Endothelial cell of umbilical vein (primary cell): ENCODE results near the gene TMEM95. TPM values are rescaled to one million over a fixed set of nuclear protein-coding genes. Genes with fewer than 3 reads are reported as not detected.

Experiments used
- BruUV-seq: library from RNA; stranded (reverse); fragments of 400-500 nt; replicated peaks from 2 replicates; lab custom pipeline; 2021; lab: Mats Ljungman, UMichigan
- CTCF ChIA-PET: fragments of 300-600, 350-600 bp; sonication (Branson Sonifier 250); formaldehyde crosslinking; loops from one replicate; lab custom pipeline; 2021; ENCODE audit warnings: antibody characterized with exemption, inconsistent platforms; lab: Charles Lee
- POLR2A ChIA-PET: fragments of 300-600, 350-600 bp; sonication (Branson Sonifier 250); formaldehyde crosslinking; loops from one replicate; lab custom pipeline; 2021; ENCODE audit warnings: antibody characterized with exemption, inconsistent platforms; lab: Charles Lee
- DNase-seq: peaks from one replicate; pipeline ENCODE4 v3.0.0-alpha.2; 2011; ENCODE audit warnings: low read depth, low spot score
- FAIRE-seq: peaks from 2 replicates; lab custom pipeline; 2011; peaks lifted over from hg19 to GRCh38; lab: Jason Lieb, UNC
- H2AFZ ChIP-seq: 2 replicates; pipeline ENCODE4 v1.6.0; 2012; ENCODE audit warnings: low read depth, low read length, control low read depth, inconsistent platforms
- H3K27ac ChIP-seq: 2 replicates; pipeline ENCODE4 v1.5.1; 2011; ENCODE audit warnings: low read depth, mild to moderate bottlenecking, control low read depth, low read length, moderate library complexity; ENCODE audit not compliant: insufficient read depth
- H3K27me3 ChIP-seq, 2 experiments: 2 replicates each; pipeline versions ENCODE4 v1.6.0 to v1.6.1; 2011; ENCODE audit warnings: low read length in 2 of 2, mixed read lengths in 1 of 2; ENCODE audit not compliant: control insufficient read depth in 2 of 2, insufficient read depth in 2 of 2
- H3K36me3 ChIP-seq, 2 experiments: 2 replicates in 1 of 2; 3 replicates in 1 of 2; pipeline ENCODE4 v1.5.1; 2011; ENCODE audit warnings: low read length in 2 of 2, mild to moderate bottlenecking in 1 of 2, moderate library complexity in 1 of 2; ENCODE audit not compliant: control insufficient read depth in 2 of 2, insufficient read depth in 2 of 2; ENCODE audit errors: extremely low read depth in 1 of 2
- H3K4me1 ChIP-seq: 3 replicates; pipeline ENCODE4 v1.5.1; 2011; ENCODE audit warnings: mild to moderate bottlenecking, low read length; ENCODE audit not compliant: control insufficient read depth, insufficient read depth; ENCODE audit errors: extremely low read depth
- H3K4me2 ChIP-seq: 2 replicates; pipeline ENCODE4 v1.6.1; 2011; ENCODE audit warnings: low read length, control low read depth, mixed read lengths; ENCODE audit not compliant: insufficient read depth
- H3K4me3 ChIP-seq, 3 experiments: fragments of 200-600 bp in 1 of 3; sonication (generic), shearing (Covaris generic) in 1 of 3; replicated peaks in 1 of 3; 2 replicates each; pipeline ENCODE4 v1.5.1; 2011 to 2016; ENCODE audit warnings: control low read depth in 3 of 3, low read length in 3 of 3, mild to moderate bottlenecking in 2 of 3, inconsistent platforms in 1 of 3, low read depth in 1 of 3, moderate library complexity in 1 of 3; ENCODE audit not compliant: insufficient read depth in 1 of 3
- H3K79me2 ChIP-seq: 2 replicates; pipeline ENCODE4 v1.6.0; 2012; ENCODE audit warnings: low read length, inconsistent platforms; ENCODE audit not compliant: control insufficient read depth, insufficient read depth
- H3K9ac ChIP-seq: replicated peaks from 2 replicates; pipeline ENCODE3; 2011; ENCODE audit warnings: low read length, control low read depth; ENCODE audit not compliant: insufficient read depth; ENCODE audit errors: extremely low read depth
- H3K9me1 ChIP-seq: replicated peaks from 3 replicates; pipeline ENCODE4 v1.6.0; 2011; ENCODE audit warnings: mild to moderate bottlenecking, low read length; ENCODE audit not compliant: control insufficient read depth, insufficient read depth; ENCODE audit errors: extremely low read depth
- H3K9me3 ChIP-seq: replicated peaks from 2 replicates; pipeline ENCODE4 v1.5.1; 2012; ENCODE audit warnings: low read length, inconsistent platforms; ENCODE audit not compliant: control insufficient read depth, insufficient read depth
- H4K20me1 ChIP-seq: replicated peaks from 2 replicates; pipeline ENCODE3; 2011; ENCODE audit warnings: mild to moderate bottlenecking, low read length; ENCODE audit not compliant: control insufficient read depth, insufficient read depth; ENCODE audit errors: extremely low read depth
- EZH2 ChIP-seq: IDR thresholded peaks from 2 replicates; pipeline ENCODE4 v1.6.1; 2012; ENCODE audit warnings: borderline replicate concordance, low read depth, mild to moderate bottlenecking, moderate library complexity, low read length, inconsistent platforms; ENCODE audit not compliant: severe bottlenecking
- FOS ChIP-seq: IDR thresholded peaks from 2 replicates; pipeline ENCODE4 v1.6.1; 2011; ENCODE audit warnings: mild to moderate bottlenecking, low read length, moderate library complexity, borderline replicate concordance; ENCODE audit not compliant: insufficient read depth
- GATA2 ChIP-seq: IDR thresholded peaks from 2 replicates; pipeline ENCODE4 v1.7.0; 2011; ENCODE audit warnings: low read depth, mild to moderate bottlenecking, moderate library complexity, mixed read lengths, low read length; ENCODE audit not compliant: insufficient read length, insufficient read depth
- JUN ChIP-seq: IDR thresholded peaks from 2 replicates; pipeline ENCODE4 v1.6.1; 2011; ENCODE audit warnings: borderline replicate concordance, low read depth; ENCODE audit not compliant: insufficient read length, insufficient read depth
- MYC ChIP-seq: IDR thresholded peaks from one replicate; pipeline ENCODE4 v1.6.1; 2011; ENCODE audit warnings: mild to moderate bottlenecking, low read depth, low read length
- POLR2A ChIP-seq: IDR thresholded peaks from 2 replicates; pipeline ENCODE4 v1.6.1; 2012; ENCODE audit warnings: low read depth, mild to moderate bottlenecking, control low read depth, low read length
- POLR2AphosphoS5 ChIP-seq: IDR thresholded peaks from 2 replicates; pipeline ENCODE4 v1.6.1; 2012; ENCODE audit warnings: low read depth, mild to moderate bottlenecking, control low read depth, low read length, moderate library complexity; ENCODE audit not compliant: insufficient read depth
- dilution Hi-C: fragments of 300-500 bp; cut with MboI; formaldehyde crosslinking; loops from one replicate; pipeline ENCODE4 v1.15.0; 2019; ENCODE audit warnings: low sequenced_read_pairs; ENCODE audit not compliant: extremely low pct_ligation_motif_present
- intact Hi-C: fragments of 100-400 bp; cut with micrococcal nuclease; formaldehyde crosslinking; loops from one replicate; pipeline ENCODE4 v1.10.0; 2022
- polyA plus RNA-seq, 4 experiments: library from polyadenylated mRNA; depleted of rRNA in 3 of 4; stranded (reverse) in 3 of 4; unstranded in 1 of 4; fragments of >200 nt; gene quantifications; 2 replicates each; pipeline versions ENCODE4 v1.2.1 to v1.2.3, GENCODE V29; 2011 to 2012; ENCODE audit warnings: missing spikeins in 1 of 4
- total RNA-seq: library from RNA; stranded (reverse); gene quantifications from 2 replicates; pipeline ENCODE4 v1.2.3, GENCODE V29; 2021
- TF ChIP-seq, protein P1 (sequence below), 2 donors: IDR thresholded peaks; 1 replicate in 1 of 2; 2 replicates in 1 of 2; pipeline ENCODE4 v1.5.1; 2011; ENCODE audit warnings: low read length in 2 of 2, mild to moderate bottlenecking in 2 of 2, moderate library complexity in 2 of 2, control low read depth in 1 of 2, inconsistent platforms in 1 of 2, low read depth in 1 of 2; ENCODE audit not compliant: insufficient read depth in 1 of 2; ENCODE audit errors: extremely low read depth in 1 of 2
- TF ChIP-seq, protein P2 (sequence below): IDR thresholded peaks from 2 replicates; pipeline ENCODE4 v1.6.1; 2011; ENCODE audit not compliant: insufficient read depth, insufficient read length

TMEM95 gene
- total and polyA plus RNA-seq, 2 donors (not counting 3 experiments of a cell fraction or from before 2014, with no cell fraction given): not detected

DNA sequence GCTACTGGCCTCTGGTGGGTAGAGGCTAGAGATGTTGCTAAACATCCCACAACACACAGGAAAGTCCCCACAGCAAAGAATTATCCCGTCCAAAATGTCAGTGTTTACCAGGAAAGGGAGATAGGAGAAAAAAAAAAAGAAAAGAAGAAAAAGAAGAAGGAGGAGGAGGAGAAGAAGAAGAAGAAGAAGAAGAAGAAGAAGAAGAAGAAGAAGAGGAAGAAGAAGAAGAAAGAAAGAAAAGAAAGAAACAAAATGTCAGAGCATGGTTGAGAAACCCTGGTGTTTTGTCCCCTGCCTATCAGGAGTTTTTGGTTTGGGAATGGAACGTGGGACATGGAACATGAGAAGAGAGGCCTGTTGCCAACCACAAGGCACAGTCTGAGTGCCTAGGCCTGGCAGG, 2.4 kb downstream of the TMEM95 start:
- TF ChIP-seq FOS (no peak), POLR2AphosphoS5 (no peak), JUN (no peak), POLR2A (no peak), EZH2 (no peak), MYC (no peak), GATA2 (no peak)
- TF ChIP-seq, protein P1, sequence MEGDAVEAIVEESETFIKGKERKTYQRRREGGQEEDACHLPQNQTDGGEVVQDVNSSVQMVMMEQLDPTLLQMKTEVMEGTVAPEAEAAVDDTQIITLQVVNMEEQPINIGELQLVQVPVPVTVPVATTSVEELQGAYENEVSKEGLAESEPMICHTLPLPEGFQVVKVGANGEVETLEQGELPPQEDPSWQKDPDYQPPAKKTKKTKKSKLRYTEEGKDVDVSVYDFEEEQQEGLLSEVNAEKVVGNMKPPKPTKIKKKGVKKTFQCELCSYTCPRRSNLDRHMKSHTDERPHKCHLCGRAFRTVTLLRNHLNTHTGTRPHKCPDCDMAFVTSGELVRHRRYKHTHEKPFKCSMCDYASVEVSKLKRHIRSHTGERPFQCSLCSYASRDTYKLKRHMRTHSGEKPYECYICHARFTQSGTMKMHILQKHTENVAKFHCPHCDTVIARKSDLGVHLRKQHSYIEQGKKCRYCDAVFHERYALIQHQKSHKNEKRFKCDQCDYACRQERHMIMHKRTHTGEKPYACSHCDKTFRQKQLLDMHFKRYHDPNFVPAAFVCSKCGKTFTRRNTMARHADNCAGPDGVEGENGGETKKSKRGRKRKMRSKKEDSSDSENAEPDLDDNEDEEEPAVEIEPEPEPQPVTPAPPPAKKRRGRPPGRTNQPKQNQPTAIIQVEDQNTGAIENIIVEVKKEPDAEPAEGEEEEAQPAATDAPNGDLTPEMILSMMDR (IDR thresholded peaks at IDR 0.05; ENCODE audit: extremely low read depth in 1 of 2, insufficient read depth in 1 of 2, low read depth in 1 of 2, low read length in 2 of 2): no peak
- TF ChIP-seq, protein P2, sequence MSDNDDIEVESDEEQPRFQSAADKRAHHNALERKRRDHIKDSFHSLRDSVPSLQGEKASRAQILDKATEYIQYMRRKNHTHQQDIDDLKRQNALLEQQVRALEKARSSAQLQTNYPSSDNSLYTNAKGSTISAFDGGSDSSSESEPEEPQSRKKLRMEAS: no peak
- ChIA-PET CTCF (interaction anchor here (1.3 kb wide), 1 partner anchor 203 kb away, joined by 10 read pairs; no protein-coding TSS in a partner anchor), POLR2A (no interaction called here)
- no peaks in the 10 kb centered on the region for H3K79me2 ChIP-seq
- H2AFZ ChIP-seq: no peak overlapping the region
- H3K27me3 ChIP-seq: no peaks in the 10 kb centered on the region
- H3K9me1 ChIP-seq: no peaks in the 10 kb centered on the region
- H3K9me3 ChIP-seq: no peaks in the 10 kb centered on the region
- dilution Hi-C loops (no loop called here), intact Hi-C loops (loop anchor here (2.0 to 5.0 kb wide), 2 partner anchors 35 to 139 kb away; partner anchors contain the start of gene PLSCR3)
- FAIRE-seq (no peak), DNase-seq (no peak)
- H3K9ac ChIP-seq: no peak overlapping the region
- H3K4me3 ChIP-seq: no peak overlapping the region
- no peak overlapping the region for H3K27ac ChIP-seq
- H3K4me1 ChIP-seq: peaks cover 3% of the 10 kb centered on the region
- BruUV-seq: no TSS peak
- H3K36me3 ChIP-seq: no peaks in the 10 kb centered on the region
- no peaks in the 10 kb centered on the region for H4K20me1 ChIP-seq
- no peak overlapping the region for H3K4me2 ChIP-seq
